Esophagus squamous epithelium (tissue), 4 donors: ENCODE measurements around the gene LEPROT.

Source experiments
- CTCF ChIP-seq, 6 experiments: fragments of 450-650 bp in 4 of 6; fragments of 200-600 bp in 2 of 6; sonication (generic) in 2 of 6; IDR thresholded peaks; one replicate each; pipeline ENCODE4 v1.5.1; 2016 to 2019; ENCODE audit warnings: antibody characterized with exemption in 6 of 6, mild to moderate bottlenecking in 4 of 6, moderate library complexity in 4 of 6
- POLR2A ChIP-seq, 4 donors: fragments of 450-650 bp; IDR thresholded peaks; one replicate each; pipeline ENCODE4 v1.6.1; 2017; ENCODE audit warnings: antibody characterized with exemption in 4 of 4, mild to moderate bottlenecking in 4 of 4, moderate library complexity in 3 of 4

- TF ChIP-seq CTCF (IDR thresholded peaks at IDR 0.05) (no peak), POLR2A (IDR thresholded peaks at IDR 0.05) (no peak)
Measured at GRCh38 chr1:65409816-65410326, 10.6 kb upstream of the LEPROT start.
